Stimulated activated CD8-positive, alpha-beta memory T cell treated with anti-CD3 and anti-CD28 coated beads, Interleukin-4, amount 100 ng/mL, for 1 hour (primary cell): Measurements from ENCODE around the gene CLEC6A.
"Not testable (repeated sequence)": the region's sequence is repeated elsewhere in the genome, so short reads cannot be mapped to it uniquely, and the experiment has no call there.

Experiments
- DNase-seq, 2 donors: peaks; one replicate each; pipeline ENCODE4 v3.0.0-alpha.2; 2020; ENCODE audit warnings: low read depth in 2 of 2, low spot score in 1 of 2

Gene CLEC6A

GRCh38 chr12:8493084-8493483 is 37.3 kb downstream of the CLEC6A start:
- DNase-seq, result no peak

DNA sequence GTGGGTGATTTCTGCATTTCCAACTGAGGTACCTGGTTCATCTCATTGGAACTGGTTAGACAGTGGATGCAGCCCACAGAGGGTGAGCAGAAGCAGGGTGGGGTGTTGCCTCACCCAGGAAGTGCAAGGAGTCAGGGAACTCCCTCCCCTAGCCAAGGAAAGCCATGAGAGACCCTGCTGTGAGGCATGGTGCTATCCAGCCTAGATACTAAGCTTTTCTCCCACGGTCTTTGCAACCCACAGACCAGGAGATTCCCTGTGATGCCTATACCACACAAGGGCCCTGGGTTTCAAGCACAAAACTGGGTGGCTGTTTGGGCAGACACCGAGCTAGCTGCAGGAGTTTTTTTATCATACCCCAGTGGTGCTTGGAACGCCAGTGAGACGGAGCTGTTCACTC is 39.9 kb downstream of the CLEC6A start:
- DNase-seq, result not testable (repeated sequence)

DNA sequence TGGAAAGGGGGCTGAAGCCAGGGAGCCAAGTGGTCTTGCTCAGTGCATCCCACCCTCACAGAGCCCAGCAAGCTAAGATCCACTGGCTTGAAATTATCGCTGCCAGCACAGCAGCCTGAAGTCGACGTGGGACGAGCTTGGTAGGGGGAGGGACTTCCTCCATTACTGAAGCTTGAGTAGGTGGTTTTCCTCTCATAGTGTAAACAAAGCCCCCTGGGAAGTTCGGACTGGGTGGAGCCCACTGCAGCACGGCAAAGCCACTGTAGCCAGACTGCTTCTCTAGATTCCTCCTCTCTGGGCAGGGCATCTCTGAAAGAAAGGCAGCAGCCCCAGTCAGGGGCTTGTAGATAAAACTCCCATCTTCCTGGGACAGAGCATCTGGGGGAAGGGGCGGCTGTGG is 40.3 kb downstream of the CLEC6A start:
- not testable (repeated sequence) for DNase-seq

DNA sequence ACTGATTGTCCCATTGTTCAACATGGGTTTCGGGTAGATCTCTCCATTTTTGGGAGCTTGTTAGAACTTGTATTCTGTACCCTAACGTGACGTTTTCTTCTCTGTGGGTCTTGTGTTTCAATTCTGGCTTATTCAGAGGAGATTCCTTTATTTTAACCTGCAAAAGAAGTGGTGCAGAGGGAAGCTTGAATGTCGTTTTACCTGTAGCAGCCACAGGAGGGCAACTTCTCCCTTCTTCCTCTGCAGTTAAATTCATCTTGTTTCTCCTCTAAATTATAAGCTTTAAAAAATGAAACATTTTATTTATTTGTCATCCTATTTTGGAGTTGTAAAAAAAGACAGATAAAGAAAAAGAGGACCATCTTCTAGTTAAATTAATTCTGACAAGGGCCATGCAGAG is 43.9 kb downstream of the CLEC6A start:
- DNase-seq, result no peak

- no peak for DNase-seq
Measured at GRCh38 chr12:8501720-8502119, 46.0 kb downstream of the CLEC6A start.

GRCh38 chr12:8504351-8504750 is 48.6 kb downstream of the CLEC6A start:
- DNase-seq, result no peak

DNA sequence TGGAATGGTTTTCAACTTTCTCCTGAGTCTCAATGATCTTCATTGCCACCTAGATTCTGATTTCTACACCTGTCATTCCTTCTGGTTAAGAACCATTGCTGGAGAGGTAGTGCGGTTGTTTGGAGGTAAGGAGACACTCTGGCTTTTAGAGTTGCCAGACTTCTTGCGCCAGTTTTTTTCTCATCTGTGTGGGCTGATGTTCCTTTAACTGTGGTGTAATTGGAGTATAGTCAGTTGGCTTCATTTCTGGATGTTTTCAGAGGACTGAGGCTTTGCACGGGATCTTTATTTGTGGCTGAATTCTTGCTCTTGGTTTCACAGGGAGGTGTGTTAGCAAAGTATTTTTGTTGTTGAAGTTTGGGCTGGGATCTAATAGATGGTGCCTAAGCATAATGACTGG is 51.8 kb downstream of the CLEC6A start:
- no peak for DNase-seq

DNA sequence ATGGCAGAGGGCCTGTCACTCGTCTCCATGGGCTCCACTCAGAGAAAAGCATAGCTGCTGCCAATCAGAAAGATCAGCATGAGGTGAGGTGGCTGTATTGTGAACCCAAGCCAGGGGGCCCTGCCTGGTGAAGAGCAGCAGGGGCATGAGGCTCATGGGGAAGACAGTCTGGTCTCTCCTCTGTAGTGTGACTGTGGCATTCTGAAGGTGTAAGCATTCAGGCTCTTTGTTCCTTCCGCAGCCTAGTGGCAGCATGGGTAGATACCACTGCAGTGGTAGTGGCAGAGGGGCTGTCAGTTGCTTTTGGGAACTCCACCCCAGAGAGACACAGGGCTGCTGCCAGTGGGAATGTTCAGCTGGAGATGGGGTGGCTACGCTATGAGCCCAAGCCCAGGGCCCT is 52.5 kb downstream of the CLEC6A start:
- no peak for DNase-seq

DNA sequence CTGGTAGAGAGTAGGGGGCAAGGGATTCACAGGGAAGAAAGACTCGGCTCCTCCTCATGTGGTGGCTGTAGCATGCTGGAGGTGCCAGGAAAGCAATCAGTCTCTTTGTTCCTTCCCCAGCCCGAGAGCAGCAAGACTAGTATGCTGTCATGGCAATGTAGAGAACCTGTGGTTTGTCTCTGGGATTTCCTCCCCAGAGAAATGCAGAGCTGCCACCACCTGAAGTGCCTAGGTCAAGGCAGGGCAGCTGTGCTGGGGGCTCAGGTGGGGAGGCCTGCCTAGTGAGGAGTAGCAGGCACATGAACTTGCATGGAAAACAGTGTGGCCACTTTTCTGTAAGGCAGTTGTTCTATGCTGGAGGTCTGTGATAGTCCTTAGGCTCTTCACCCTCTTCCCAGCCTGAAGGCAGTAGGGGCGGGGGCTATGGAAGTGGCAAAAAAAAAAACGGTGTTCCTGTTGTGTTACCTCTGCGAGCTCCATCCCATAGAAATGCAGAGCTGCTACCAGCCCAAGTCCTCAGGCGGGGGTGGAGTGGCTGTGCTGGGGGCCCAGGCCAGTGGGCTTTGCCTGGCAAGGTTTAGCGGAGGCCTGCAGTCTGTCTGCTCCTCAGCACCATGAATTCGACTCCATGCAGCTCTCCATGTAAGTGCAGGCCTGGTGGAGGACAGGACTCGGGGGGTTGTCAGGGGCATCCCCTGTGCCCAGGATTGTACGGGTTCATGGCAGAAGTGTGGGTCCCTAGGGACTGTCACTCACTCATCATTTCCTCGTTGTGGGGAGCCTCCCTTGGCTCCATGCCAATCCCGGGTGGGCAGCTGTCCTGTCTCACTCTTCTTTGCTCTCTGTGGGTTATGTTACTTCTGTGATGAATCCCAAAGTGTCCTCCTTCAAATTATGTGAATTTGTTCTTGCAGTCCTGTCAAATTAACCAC is 53.4 kb downstream of the CLEC6A start:
- no peak for DNase-seq

DNA sequence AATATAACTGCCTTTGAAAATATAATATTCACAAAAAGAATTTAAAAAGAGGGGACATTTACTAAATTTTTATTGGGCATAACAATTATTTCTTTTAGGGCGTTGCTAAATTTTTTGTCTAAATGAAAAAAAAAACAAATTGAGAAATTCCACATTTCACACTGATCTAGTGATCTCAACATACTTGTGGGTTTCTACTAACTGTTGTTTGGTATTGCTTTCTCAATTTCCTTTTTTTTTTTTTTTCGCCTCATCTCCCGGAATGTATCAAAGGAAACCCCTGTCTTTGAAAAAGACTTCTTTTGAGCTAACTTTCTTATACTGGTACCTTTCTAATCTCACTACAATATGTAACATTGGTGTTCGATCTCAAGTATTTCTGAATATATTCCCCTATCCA is 57.5 kb downstream of the CLEC6A start, which contains the start of gene CLEC4D:
Gene CLEC4D (plus strand): TSS at position 248 of the 400 bp plus-strand sequence. CDS start 230 bp downstream, outside the sequence.
- no peak for DNase-seq

- DNase-seq, result no peak
Measured at GRCh38 chr12:8517971-8518370, 62.2 kb downstream of the CLEC6A start.

DNA sequence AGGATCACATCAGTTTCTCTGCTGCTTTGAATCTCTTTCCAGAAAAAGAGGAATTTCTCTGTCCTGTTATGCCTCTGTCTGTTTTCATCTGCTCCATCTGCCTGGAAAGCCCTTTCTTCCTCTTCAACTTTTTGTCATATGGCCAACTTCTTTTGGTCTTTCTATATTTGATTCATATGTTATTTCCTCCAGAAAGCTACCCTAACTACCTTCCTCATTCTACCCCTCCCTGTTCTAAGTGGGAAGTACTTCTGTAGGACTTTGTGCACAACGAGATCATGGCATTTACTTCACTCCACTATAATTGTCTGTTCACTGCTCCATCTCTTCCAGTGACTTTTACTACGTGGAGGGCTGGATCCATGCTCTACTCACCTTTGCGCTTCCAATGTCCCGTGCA is 63.4 kb downstream of the CLEC6A start:
- DNase-seq, result no peak

- no peak for DNase-seq
Measured at GRCh38 chr12:8527250-8528130, 71.7 kb downstream of the CLEC6A start.
